K562 (cell line): Measurements from ENCODE around the gene HOXA7. TPM values are rescaled to one million over a fixed set of nuclear protein-coding genes. Genes with fewer than 3 reads are reported as not detected.
A peak's percentile ranks its signal among the peaks of the same experiment; 100 is the strongest.

Experiments used
- ATAC-seq: fragments of 200-7000 bp; cut with Tn5 transposase; 3 replicates; pipeline ENCODE4 v1.9.1; 2020; ENCODE audit warnings: moderate library complexity
- BruUV-seq: library from RNA; stranded (reverse); fragments of 400-500 nt; replicated peaks from 2 replicates; lab custom pipeline; 2021; lab: Mats Ljungman, UMichigan
- CTCF ChIA-PET: fragments of 300-600 bp; formaldehyde crosslinking; extraction: SDS; loops from one replicate; lab custom pipeline; 2021; ENCODE audit warnings: low intra/inter-chr PET ratio; lab: Yijun Ruan, JAX
- POLR2A ChIA-PET: fragments of 300-600, 350-650 bp; sonication (Branson Sonifier 250); formaldehyde crosslinking; extraction: SDS; loops from one replicate; lab custom pipeline; 2021; ENCODE audit warnings: antibody characterized with exemption, inconsistent platforms; lab: Yijun Ruan, JAX
- DNase-seq, 4 experiments: peaks; one replicate each; pipeline versions ENCODE4 v3.0.0 to v3.0.0-alpha.2; 2011 to 2018; ENCODE audit warnings: low spot score in 3 of 4, mixed read lengths in 3 of 4; ENCODE audit errors: extremely low read depth in 1 of 4
- FAIRE-seq: peaks from 2 replicates; lab custom pipeline; 2011; peaks lifted over from hg19 to GRCh38; lab: Jason Lieb, UNC
- H2AFZ ChIP-seq: 2 replicates; pipeline ENCODE4 v1.6.0; 2011; ENCODE audit warnings: low read depth, low read length, control low read depth, inconsistent platforms
- H3K27ac ChIP-seq: fragments of 200-600 bp; 3 replicates; pipeline ENCODE4 v1.8.0; 2011; ENCODE audit warnings: low read depth, mild to moderate bottlenecking, control low read depth, inconsistent platforms, low read length, moderate library complexity, mixed read lengths; ENCODE audit errors: extremely low read depth
- H3K27me3 ChIP-seq, 2 experiments: fragments of 300-600 bp in 1 of 2; 2 replicates in 1 of 2; 3 replicates in 1 of 2; pipeline versions ENCODE4 v1.6.0 to v1.8.0; 2011; ENCODE audit warnings: inconsistent platforms in 2 of 2, low read length in 2 of 2, mild to moderate bottlenecking in 1 of 2, mixed read lengths in 1 of 2, moderate library complexity in 1 of 2; ENCODE audit not compliant: control insufficient read depth in 2 of 2, insufficient read depth in 2 of 2
- H3K36me3 ChIP-seq: fragments of 300-600 bp; 3 replicates; pipeline ENCODE4 v1.8.0; 2011; ENCODE audit warnings: mild to moderate bottlenecking, low read length, inconsistent platforms; ENCODE audit not compliant: control insufficient read depth, insufficient read depth
- H3K4me1 ChIP-seq, 2 experiments: fragments of 200-600 bp in 1 of 2; replicated peaks in 1 of 2; 2 replicates in 1 of 2; 3 replicates in 1 of 2; pipeline versions ENCODE4 v1.5.1 to v1.8.0; 2011; ENCODE audit warnings: inconsistent platforms in 2 of 2, low read length in 2 of 2, mild to moderate bottlenecking in 1 of 2, mixed read lengths in 1 of 2, moderate library complexity in 1 of 2; ENCODE audit not compliant: control insufficient read depth in 2 of 2, insufficient read depth in 2 of 2
- H3K4me2 ChIP-seq: 2 replicates; pipeline ENCODE4 v1.6.1; 2011; ENCODE audit warnings: low read length, control low read depth, inconsistent platforms, mixed read lengths; ENCODE audit not compliant: insufficient read depth
- H3K4me3 ChIP-seq: fragments of 200-600 bp; sonication (generic), shearing (Covaris generic); 2 replicates; pipeline ENCODE4 v1.5.1; 2016; ENCODE audit warnings: control low read depth, inconsistent platforms
- H3K79me2 ChIP-seq: fragments of 200-600 bp; 3 replicates; pipeline ENCODE4 v1.8.0; 2011; ENCODE audit warnings: low read length, inconsistent platforms; ENCODE audit not compliant: control insufficient read depth, insufficient read depth
- H3K9ac ChIP-seq, 2 experiments: 2 replicates each; pipeline versions ENCODE4 v1.6.0 to v1.6.1; 2011; ENCODE audit warnings: low read depth in 2 of 2, low read length in 2 of 2, control low read depth in 1 of 2, inconsistent platforms in 1 of 2, mild to moderate bottlenecking in 1 of 2, mixed read lengths in 1 of 2; ENCODE audit not compliant: insufficient read depth in 1 of 2
- H3K9me1 ChIP-seq: one replicate; pipeline ENCODE4 v1.6.0; 2011; ENCODE audit warnings: inconsistent platforms, mild to moderate bottlenecking, low read length, moderate library complexity; ENCODE audit not compliant: control insufficient read depth, insufficient read depth
- H3K9me3 ChIP-seq: replicated peaks from 2 replicates; pipeline ENCODE4 v1.5.1; 2011; ENCODE audit warnings: low read depth, low read length, inconsistent platforms; ENCODE audit not compliant: control insufficient read depth, insufficient read depth
- H4K20me1 ChIP-seq: replicated peaks from 2 replicates; pipeline ENCODE4 v1.6.1; 2011; ENCODE audit warnings: low read length, inconsistent platforms, mixed read lengths; ENCODE audit not compliant: control insufficient read depth, insufficient read depth
- CBX1 ChIP-seq: sonication (generic); IDR thresholded peaks from 2 replicates; pipeline ENCODE4 v1.6.1; 2016; ENCODE audit warnings: antibody characterized with exemption, low read depth, mild to moderate bottlenecking
- ZBTB40 ChIP-seq, 2 experiments: fragments of 450-650 bp in 1 of 2; sonication (generic) in 1 of 2; formaldehyde crosslinking in 1 of 2; IDR thresholded peaks; 2 replicates each; pipeline versions ENCODE4 v1.7.1 to v1.9.0; 2016 to 2022; ENCODE audit warnings: inconsistent platforms in 1 of 2, mild to moderate bottlenecking in 1 of 2, missing genetic modification reagents in 1 of 2
- WGBS: fragments of 100-300 bp; shearing (Covaris generic); methylation state at CpG from one replicate; pipeline ENCODE4 v1.1.6; 2016; ENCODE audit warnings: low coverage, mixed read lengths; ENCODE audit not compliant: insufficient coverage; ENCODE audit errors: missing lambda C conversion rate; 5-methylcytosine and 5-hydroxymethylcytosine counted together
- in situ Hi-C: fragments of 300-500 bp; cut with MboI; formaldehyde crosslinking; loops from 4 replicates; pipeline ENCODE4 v1.15.0; 2018; ENCODE audit warnings: inconsistent platforms, mixed read lengths
- intact Hi-C: fragments of 100-400 bp; cut with micrococcal nuclease; formaldehyde crosslinking; loops from 2 replicates; pipeline ENCODE4 v1.14.2; 2022
- polyA plus RNA-seq, 8 experiments: library from polyadenylated mRNA; depleted of rRNA in 4 of 8; stranded (reverse) in 5 of 8; unstranded in 3 of 8; fragments of >200 nt; fragmentation: Nextera tagmentation in 2 of 8; fragmentation: Illumina TruSeq in 1 of 8; extraction: Ambion mirVana in 2 of 8; extraction: Trizol in 1 of 8; gene quantifications; 2 replicates each; pipeline versions ENCODE4 v1.2.1 to v1.2.3, GENCODE V29; 2011 to 2014; ENCODE audit warnings: inconsistent platforms in 1 of 8, missing spikeins in 1 of 8
- total RNA-seq, 7 experiments: library from RNA; depleted of rRNA in 6 of 7; stranded (reverse); fragments of >200 nt in 6 of 7; fragmentation: Illumina TruSeq in 2 of 7; extraction: Trizol in 2 of 7; gene quantifications; 2 replicates each; pipeline versions ENCODE4 v1.2.1 to v1.2.3, GENCODE V29; 2011 to 2021; ENCODE audit warnings: low replicate concordance in 1 of 7

HOXA7 gene
- total and polyA plus RNA-seq, 9 of the 15 experiments (the other 6 are each of a cell fraction or from before 2014, with no cell fraction given) = not detected

- 8% methylated on average over 46 of the region's 53 CpGs for WGBS
- Histone ChIP-seq H2AFZ (no peak within 1 kb of the TSS), H3K9ac (no peak within 1 kb of the TSS), H3K4me2 (no peak within 1 kb of the TSS), H3K79me2 (no peaks in the 10 kb centered on the region), H3K9me1 (no peaks in the 10 kb centered on the region), H3K36me3 (no peaks in the 10 kb centered on the region), H3K9me3 (no peaks in the 10 kb centered on the region), H3K27me3 (peaks cover 46 to 90% of the 10 kb centered on the region in 2 experiments), H3K4me3 (no peak within 1 kb of the TSS), H3K4me1 (peaks cover 0 to 15% of the 10 kb centered on the region in 2 experiments; a peak in 2 of 5 replicates), H3K27ac (no peak within 1 kb of the TSS; the same call in 2 of the 3 replicates), H4K20me1 (no peaks in the 10 kb centered on the region)
- in situ Hi-C loops = loop anchor here (25.0 kb wide), 3 partner anchors 640 to 1265 kb away; no protein-coding TSS in a partner anchor
- ChIA-PET CTCF (interaction anchor here (0.7 kb wide), 1 partner anchor 234 kb away, joined by 3 read pairs; no protein-coding TSS in a partner anchor), POLR2A (no interaction called here)
- intact Hi-C loops = no loop called here
- DNase-seq = no peak
- FAIRE-seq = no peak
- TF ChIP-seq CBX1 = no peak
- TF ChIP-seq ZBTB40 (IDR thresholded peaks at IDR 0.05) = 0 out of 2 replicates have a peak, but pooled peaks have one; percentile 19
- no peak for TF ChIP-seq ZBTB40 (CRISPR knock-in tag; IDR thresholded peaks at IDR 0.05)
- no peak for ATAC-seq
- no TSS peak for BruUV-seq
Measured at GRCh38 chr7:27151931-27152815, 4.3 kb downstream of the HOXA7 start, which contains the start of gene HOXA3. Gene HOXA3, minus strand, starts transcription at chr7:27152583. Its CDS starts 41,943 bp downstream, at chr7:27110640.
